AG04450 (cell line): ENCODE results near the gene SLC35G2. TPM values are rescaled to one million over a fixed set of nuclear protein-coding genes. Genes with fewer than 3 reads are reported as not detected.
"Not testable (repeated sequence)": the region's sequence is repeated elsewhere in the genome, so short reads cannot be mapped to it uniquely, and the experiment has no call there.

Experiments
- CTCF ChIA-PET: fragments of 300-600, 350-600 bp; formaldehyde crosslinking; extraction: SDS; loops from one replicate; lab custom pipeline; 2022; ENCODE audit warnings: antibody characterized with exemption, inconsistent platforms; lab: Charles Lee
- POLR2A ChIA-PET: fragments of 350-600 bp; formaldehyde crosslinking; extraction: SDS; loops from one replicate; lab custom pipeline; 2021; ENCODE audit warnings: antibody characterized with exemption, inconsistent platforms; lab: Yijun Ruan, JAX
- DNase-seq: peaks from one replicate; pipeline ENCODE4 v3.0.0-alpha.2; 2011; ENCODE audit warnings: low read depth, low spot score
- H3K27ac ChIP-seq: one replicate; pipeline ENCODE4 v1.5.1; 2012; ENCODE audit warnings: low read depth, low read length, control low read depth
- H3K27me3 ChIP-seq: one replicate; pipeline ENCODE4 v1.6.0; 2012; ENCODE audit warnings: low read length; ENCODE audit not compliant: control insufficient read depth, insufficient read depth
- H3K4me3 ChIP-seq: 2 replicates; pipeline ENCODE4 v1.5.1; 2011; ENCODE audit warnings: mild to moderate bottlenecking, low read depth, low read length, control low read depth
- H3K9me3 ChIP-seq: 2 replicates; pipeline ENCODE4 v1.5.1; 2012; ENCODE audit warnings: low read length; ENCODE audit not compliant: control insufficient read depth, insufficient read depth
- CTCF ChIP-seq: IDR thresholded peaks from 2 replicates; pipeline ENCODE4 v1.5.1; 2011; ENCODE audit warnings: low read depth, low read length, control low read depth, inconsistent platforms
- polyA plus RNA-seq: library from polyadenylated mRNA; depleted of rRNA; stranded (reverse); fragments of >200 nt; gene quantifications from 2 replicates; pipeline ENCODE4 v1.2.3, GENCODE V29; 2011

Gene SLC35G2
- polyA plus RNA-seq, 1 experiment: 18.1 TPM

- Histone ChIP-seq H3K27me3 (no peaks in the 10 kb centered on the region), H3K9me3 (no peaks in the 10 kb centered on the region; the same call in 1 of the 2 replicates), H3K4me3 (no peak overlapping the region; the same call in 1 of the 2 replicates), H3K27ac (peak overlapping the region; percentile 93)
- ChIA-PET CTCF (interaction anchor here (0.8 to 2.4 kb wide), 4 partner anchors 34 to 481 kb away, joined by 3 to 15 read pairs (median 8); partner anchors contain the start of gene STAG1), POLR2A (interaction anchor here (0.7 to 1.4 kb wide), 3 partner anchors 31 to 229 kb away, joined by 3 to 10 read pairs (median 8); partner anchors contain the start of genes SLC35G2 and STAG1)
- no peak for DNase-seq
- TF ChIP-seq CTCF: no peak
These were observed 31.6 kb upstream of the SLC35G2 start for GRCh38 chr3:136787349-136787748.

DNA sequence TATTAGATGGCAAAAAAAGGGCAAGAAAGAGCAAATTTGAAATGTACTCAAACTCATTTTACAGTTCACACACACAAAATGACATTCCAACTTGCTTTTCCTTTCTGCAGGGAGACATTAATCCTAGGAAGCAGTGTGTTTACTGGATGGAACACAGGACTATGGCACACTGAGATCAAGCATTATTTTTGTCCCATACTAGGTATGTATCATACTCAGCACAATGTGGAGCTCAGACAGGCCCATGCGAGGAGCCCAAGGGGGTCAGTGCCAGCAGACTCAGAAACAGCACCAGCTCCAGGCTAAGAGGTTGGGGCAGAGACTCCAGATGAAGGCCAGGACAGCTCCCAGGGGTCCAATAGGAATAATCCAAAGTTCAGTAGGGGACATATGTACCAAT, 30.8 kb upstream of the SLC35G2 start:
- POLR2A ChIA-PET: no interaction called here
- Histone ChIP-seq H3K4me3 (no peak overlapping the region), H3K9me3 (no peaks in the 10 kb centered on the region; the same call in 1 of the 2 replicates), H3K27ac (no peak overlapping the region), H3K27me3 (no peaks in the 10 kb centered on the region)
- DNase-seq: no peak
- CTCF ChIA-PET: interaction anchor here (1.1 to 2.4 kb wide), 3 partner anchors 36 to 226 kb away, joined by 3 to 15 read pairs (median 6); partner anchors contain the start of gene STAG1
- no peak for TF ChIP-seq CTCF

- POLR2A ChIA-PET: no interaction called here
- H3K27ac ChIP-seq: no peak overlapping the region
- DNase-seq: no peak
- TF ChIP-seq CTCF: no peak
- no peaks in the 10 kb centered on the region for H3K9me3 ChIP-seq
- no peak overlapping the region for H3K4me3 ChIP-seq
- CTCF ChIA-PET: interaction anchor here (0.6 to 1.4 kb wide), 2 partner anchors 53 to 224 kb away, joined by 3 to 4 read pairs; no protein-coding TSS in a partner anchor
- H3K27me3 ChIP-seq: no peaks in the 10 kb centered on the region
These were observed 28.9 kb upstream of the SLC35G2 start for GRCh38 chr3:136789976-136790375.

GRCh38 chr3:136790786-136791185, 28.1 kb upstream of the SLC35G2 start:
- ChIA-PET CTCF (interaction anchor here (0.6 to 1.4 kb wide), 2 partner anchors 53 to 223 kb away, joined by 3 to 4 read pairs; no protein-coding TSS in a partner anchor), POLR2A (no interaction called here)
- no peak overlapping the region for H3K4me3 ChIP-seq
- H3K9me3 ChIP-seq: no peaks in the 10 kb centered on the region
- no peaks in the 10 kb centered on the region for H3K27me3 ChIP-seq
- H3K27ac ChIP-seq: no peak overlapping the region
- no peak for DNase-seq
- no peak for TF ChIP-seq CTCF

- ChIA-PET CTCF (interaction anchor here (0.7 to 1.7 kb wide), 2 partner anchors 40 to 221 kb away, joined by 3 to 7 read pairs; partner anchors contain the start of gene STAG1), POLR2A (no interaction called here)
- no peaks in the 10 kb centered on the region for H3K9me3 ChIP-seq
- H3K4me3 ChIP-seq: no peak overlapping the region
- H3K27me3 ChIP-seq: no peaks in the 10 kb centered on the region
- DNase-seq: no peak
- no peak overlapping the region for H3K27ac ChIP-seq
- no peak for TF ChIP-seq CTCF
These were observed 26.2 kb upstream of the SLC35G2 start for GRCh38 chr3:136792556-136793330.

DNA sequence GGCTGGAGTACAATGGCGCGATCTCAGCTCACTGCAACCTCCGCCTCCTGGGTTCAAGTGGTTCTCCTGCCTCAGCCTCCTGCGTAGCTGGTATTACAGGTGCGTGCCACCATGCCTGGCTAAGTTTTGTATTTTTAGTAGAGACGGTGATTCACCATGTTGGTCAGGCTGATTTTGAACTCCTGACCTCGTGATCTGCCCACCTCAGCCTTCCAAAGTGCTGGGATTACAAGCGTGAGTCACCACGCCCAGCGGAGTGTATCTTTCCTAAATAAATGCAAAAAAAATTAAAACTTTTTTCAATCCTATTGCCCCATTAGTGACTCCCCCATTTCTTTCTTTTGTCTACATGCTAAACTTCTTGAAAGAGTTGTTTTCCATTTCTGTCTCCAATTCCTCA, 17.8 kb upstream of the SLC35G2 start:
- H3K27ac ChIP-seq, CTCF ChIA-PET, H3K27me3 ChIP-seq, POLR2A ChIA-PET, H3K4me3 ChIP-seq, H3K9me3 ChIP-seq, DNase-seq: not testable (repeated sequence)
